Astrocyte (in vitro differentiated cells and primary cell): ENCODE data around the gene MTUS2.

Experiments used
- EZH2 ChIP-seq: IDR thresholded peaks from 2 replicates; pipeline ENCODE4 v1.6.1; 2012; ENCODE audit warnings: mild to moderate bottlenecking, low read length, inconsistent platforms; ENCODE audit not compliant: insufficient read depth
- TF ChIP-seq, protein P1 (sequence below): IDR thresholded peaks from 2 replicates; pipeline ENCODE4 v1.5.1; 2011; ENCODE audit warnings: low read depth, mild to moderate bottlenecking, inconsistent platforms, low read length, moderate library complexity; ENCODE audit not compliant: insufficient read depth

DNA sequence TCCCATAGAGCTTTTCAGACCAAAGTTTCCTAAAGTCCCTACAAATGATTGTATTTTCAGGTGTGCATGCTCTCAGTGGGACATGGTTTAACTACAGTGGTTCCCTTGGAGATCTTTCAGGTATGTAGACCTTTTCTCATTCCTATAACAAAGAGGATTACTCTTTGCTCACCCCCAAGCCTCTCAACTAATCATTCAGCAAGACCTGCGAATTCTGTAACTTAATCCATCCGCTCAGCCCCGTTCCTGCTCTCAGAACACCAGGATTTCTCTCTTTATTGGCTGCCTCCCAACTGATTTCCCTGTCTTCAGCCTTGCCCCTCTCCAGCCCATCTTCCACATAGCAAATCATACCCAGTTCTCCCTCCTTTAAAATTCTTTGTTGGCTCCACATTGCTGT is 253.6 kb downstream of the MTUS2 start:
- TF ChIP-seq EZH2 = no peak
- TF ChIP-seq, protein P1, sequence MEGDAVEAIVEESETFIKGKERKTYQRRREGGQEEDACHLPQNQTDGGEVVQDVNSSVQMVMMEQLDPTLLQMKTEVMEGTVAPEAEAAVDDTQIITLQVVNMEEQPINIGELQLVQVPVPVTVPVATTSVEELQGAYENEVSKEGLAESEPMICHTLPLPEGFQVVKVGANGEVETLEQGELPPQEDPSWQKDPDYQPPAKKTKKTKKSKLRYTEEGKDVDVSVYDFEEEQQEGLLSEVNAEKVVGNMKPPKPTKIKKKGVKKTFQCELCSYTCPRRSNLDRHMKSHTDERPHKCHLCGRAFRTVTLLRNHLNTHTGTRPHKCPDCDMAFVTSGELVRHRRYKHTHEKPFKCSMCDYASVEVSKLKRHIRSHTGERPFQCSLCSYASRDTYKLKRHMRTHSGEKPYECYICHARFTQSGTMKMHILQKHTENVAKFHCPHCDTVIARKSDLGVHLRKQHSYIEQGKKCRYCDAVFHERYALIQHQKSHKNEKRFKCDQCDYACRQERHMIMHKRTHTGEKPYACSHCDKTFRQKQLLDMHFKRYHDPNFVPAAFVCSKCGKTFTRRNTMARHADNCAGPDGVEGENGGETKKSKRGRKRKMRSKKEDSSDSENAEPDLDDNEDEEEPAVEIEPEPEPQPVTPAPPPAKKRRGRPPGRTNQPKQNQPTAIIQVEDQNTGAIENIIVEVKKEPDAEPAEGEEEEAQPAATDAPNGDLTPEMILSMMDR = no peak
